ENCODE measurements around the gene ARHGEF1. TPM values are rescaled to one million over a fixed set of nuclear protein-coding genes. Genes with fewer than 3 reads are reported as not detected.

ARHGEF1 gene
- total and polyA plus RNA-seq, 4 experiments from 2014 or later = 140 to 992 (median 640) TPM

- no peaks in the 10 kb centered on the region for H3K27me3 ChIP-seq (ENCODE audit: insufficient read depth, low read length)
- H3K4me1 ChIP-seq (ENCODE audit: insufficient read depth, low read length) = no peaks in the 10 kb centered on the region
- DNase-seq = no peak
- Mint-ChIP-seq H3K27me3 (peaks cover 0 to 3% of the 10 kb centered on the region in 2 donors), H3K4me1 (no peaks in the 10 kb centered on the region), H3K4me3 (no peak overlapping the region), H3K9me3 (peaks cover 0 to 2% (median 0%) of the 10 kb centered on the region in 8 donors), H3K36me3 (no peaks in the 10 kb centered on the region), H3K27ac (no peak overlapping the region)
- no peaks in the 10 kb centered on the region for H3K9me3 ChIP-seq (ENCODE audit: control insufficient read depth in 1 of 2, low read length in 2 of 2)
- CTCF ChIA-PET (ENCODE audit: partially characterized antibody) = no interaction called here
- intact Hi-C loops (cut with micrococcal nuclease) = no loop called here
- H3K27ac ChIP-seq (ENCODE audit: low read depth, low read length) = no peak overlapping the region
- POLR2A ChIA-PET (ENCODE audit: partially characterized antibody) = no interaction called here
- H3K4me3 ChIP-seq (ENCODE audit: low read length in 2 of 2) = no peak overlapping the region
- no peaks in the 10 kb centered on the region for H3K36me3 ChIP-seq (ENCODE audit: insufficient read depth, low read length)
Observed at GRCh38 chr19:41847351-41848105, 35.5 kb upstream of the ARHGEF1 start.

- Histone ChIP-seq H3K9me3 (ENCODE audit: control insufficient read depth in 1 of 2, low read length in 2 of 2) (no peaks in the 10 kb centered on the region), H3K27me3 (ENCODE audit: insufficient read depth, low read length) (no peaks in the 10 kb centered on the region), H3K4me1 (ENCODE audit: insufficient read depth, low read length) (no peaks in the 10 kb centered on the region), H3K27ac (ENCODE audit: low read depth, low read length) (no peak overlapping the region), H3K36me3 (ENCODE audit: insufficient read depth, low read length) (no peaks in the 10 kb centered on the region), H3K4me3 (ENCODE audit: low read length in 2 of 2) (no peak overlapping the region)
- Mint-ChIP-seq H3K4me3 (no peak overlapping the region), H3K4me1 (no peaks in the 10 kb centered on the region), H3K36me3 (no peaks in the 10 kb centered on the region), H3K27ac (peak overlapping the region in 1 of 7 donors; percentile 40), H3K27me3 (peaks cover 0 to 4% of the 10 kb centered on the region in 2 donors), H3K9me3 (peaks cover 0 to 2% (median 0%) of the 10 kb centered on the region in 8 donors)
- no peak for DNase-seq
- CTCF ChIA-PET (ENCODE audit: partially characterized antibody) = no interaction called here
- intact Hi-C loops (cut with micrococcal nuclease) = no loop called here
- POLR2A ChIA-PET (ENCODE audit: partially characterized antibody) = interaction anchor here (1.6 kb wide), 1 partner anchor 24 kb away, joined by 3 read pairs; no protein-coding TSS in a partner anchor
Observed at GRCh38 chr19:41848666-41849065, 34.3 kb upstream of the ARHGEF1 start.

GRCh38 chr19:41849067-41849466 lies 33.9 kb upstream of the ARHGEF1 start:
- Histone ChIP-seq H3K27me3 (ENCODE audit: insufficient read depth, low read length) (no peaks in the 10 kb centered on the region), H3K4me3 (ENCODE audit: low read length in 2 of 2) (no peak overlapping the region), H3K36me3 (ENCODE audit: insufficient read depth, low read length) (no peaks in the 10 kb centered on the region), H3K4me1 (ENCODE audit: insufficient read depth, low read length) (no peaks in the 10 kb centered on the region), H3K9me3 (ENCODE audit: control insufficient read depth in 1 of 2, low read length in 2 of 2) (no peaks in the 10 kb centered on the region), H3K27ac (ENCODE audit: low read depth, low read length) (no peak overlapping the region)
- no peak for DNase-seq
- Mint-ChIP-seq H3K4me3 (no peak overlapping the region), H3K27me3 (peaks cover 0 to 4% of the 10 kb centered on the region in 2 donors), H3K36me3 (no peaks in the 10 kb centered on the region), H3K27ac (no peak overlapping the region), H3K9me3 (no peaks in the 10 kb centered on the region), H3K4me1 (no peaks in the 10 kb centered on the region)
- ChIA-PET POLR2A (ENCODE audit: partially characterized antibody) (interaction anchor here (1.0 to 1.6 kb wide), 2 partner anchors 18 to 24 kb away, joined by 3 read pairs; no protein-coding TSS in a partner anchor), CTCF (ENCODE audit: partially characterized antibody) (interaction anchor here (1.2 kb wide), 1 partner anchor 18 kb away, joined by 3 read pairs; no protein-coding TSS in a partner anchor)
- intact Hi-C loops (cut with micrococcal nuclease) = no loop called here

- H3K4me1 Mint-ChIP-seq = no peaks in the 10 kb centered on the region
- DNase-seq = no peak
- POLR2A ChIA-PET (ENCODE audit: partially characterized antibody) = interaction anchor here (1.6 kb wide), 1 partner anchor 22 kb away, joined by 3 read pairs; no protein-coding TSS in a partner anchor
- H3K4me1 ChIP-seq (ENCODE audit: insufficient read depth, low read length) = no peaks in the 10 kb centered on the region
- H3K9me3 ChIP-seq (ENCODE audit: control insufficient read depth in 1 of 2, low read length in 2 of 2) = no peaks in the 10 kb centered on the region
- H3K27ac ChIP-seq (ENCODE audit: low read depth, low read length) = no peak overlapping the region
- intact Hi-C loops (cut with micrococcal nuclease) = no loop called here
- no peaks in the 10 kb centered on the region for H3K36me3 Mint-ChIP-seq
- CTCF ChIA-PET (ENCODE audit: partially characterized antibody) = interaction anchor here (1.0 to 2.2 kb wide), 2 partner anchors 9 to 12 kb away, joined by 3 to 6 read pairs; no protein-coding TSS in a partner anchor
- H3K27me3 ChIP-seq (ENCODE audit: insufficient read depth, low read length) = no peaks in the 10 kb centered on the region
- H3K9me3 Mint-ChIP-seq = no peaks in the 10 kb centered on the region
- H3K36me3 ChIP-seq (ENCODE audit: insufficient read depth, low read length) = no peaks in the 10 kb centered on the region
- H3K27me3 Mint-ChIP-seq = peaks cover 0 to 7% of the 10 kb centered on the region in 2 donors
- no peak overlapping the region for H3K4me3 ChIP-seq (ENCODE audit: low read length in 2 of 2)
- no peak overlapping the region for H3K4me3 Mint-ChIP-seq
- H3K27ac Mint-ChIP-seq = no peak overlapping the region
Observed at GRCh38 chr19:41850381-41850780, 32.6 kb upstream of the ARHGEF1 start.

- H3K27ac Mint-ChIP-seq = no peak overlapping the region
- H3K9me3 ChIP-seq (ENCODE audit: control insufficient read depth in 1 of 2, low read length in 2 of 2) = no peaks in the 10 kb centered on the region
- H3K36me3 ChIP-seq (ENCODE audit: insufficient read depth, low read length) = no peaks in the 10 kb centered on the region
- ChIA-PET POLR2A (ENCODE audit: partially characterized antibody) (interaction anchor here (1.5 kb wide), 1 partner anchor 9 kb away, joined by 9 read pairs; the partner anchor contains the start of gene RPS19), CTCF (ENCODE audit: partially characterized antibody) (interaction anchor here (0.7 to 2.2 kb wide), 4 partner anchors 8 to 93 kb away, joined by 3 to 6 read pairs (median 3); partner anchors contain the start of gene RPS19)
- H3K4me3 ChIP-seq (ENCODE audit: low read length in 2 of 2) = no peak overlapping the region
- H3K4me1 ChIP-seq (ENCODE audit: insufficient read depth, low read length) = no peaks in the 10 kb centered on the region
- DNase-seq = no peak
- H3K4me1 Mint-ChIP-seq = no peaks in the 10 kb centered on the region
- no peaks in the 10 kb centered on the region for H3K27me3 ChIP-seq (ENCODE audit: insufficient read depth, low read length)
- no peak overlapping the region for H3K27ac ChIP-seq (ENCODE audit: low read depth, low read length)
- intact Hi-C loops (cut with micrococcal nuclease) = no loop called here
- no peaks in the 10 kb centered on the region for H3K36me3 Mint-ChIP-seq
- no peaks in the 10 kb centered on the region for H3K9me3 Mint-ChIP-seq
- peaks cover 0 to 5% of the 10 kb centered on the region in 2 donors for H3K27me3 Mint-ChIP-seq
- H3K4me3 Mint-ChIP-seq = no peak overlapping the region
Observed at GRCh38 chr19:41851456-41851855, 31.5 kb upstream of the ARHGEF1 start.

- Mint-ChIP-seq H3K4me3 (no peak overlapping the region), H3K9me3 (no peaks in the 10 kb centered on the region), H3K27me3 (peaks cover 0 to 5% of the 10 kb centered on the region in 2 donors), H3K27ac (no peak overlapping the region), H3K4me1 (no peaks in the 10 kb centered on the region), H3K36me3 (no peaks in the 10 kb centered on the region)
- no peaks in the 10 kb centered on the region for H3K4me1 ChIP-seq (ENCODE audit: insufficient read depth, low read length)
- no peaks in the 10 kb centered on the region for H3K9me3 ChIP-seq (ENCODE audit: control insufficient read depth in 1 of 2, low read length in 2 of 2)
- intact Hi-C loops (cut with micrococcal nuclease) = no loop called here
- POLR2A ChIA-PET (ENCODE audit: partially characterized antibody) = no interaction called here
- no peak for DNase-seq
- H3K36me3 ChIP-seq (ENCODE audit: insufficient read depth, low read length) = no peaks in the 10 kb centered on the region
- H3K27me3 ChIP-seq (ENCODE audit: insufficient read depth, low read length) = no peaks in the 10 kb centered on the region
- no peak overlapping the region for H3K27ac ChIP-seq (ENCODE audit: low read depth, low read length)
- CTCF ChIA-PET (ENCODE audit: partially characterized antibody) = interaction anchor here (1.6 kb wide), 1 partner anchor 17 kb away, joined by 4 read pairs; no protein-coding TSS in a partner anchor
- no peak overlapping the region for H3K4me3 ChIP-seq (ENCODE audit: low read length in 2 of 2)
Observed at GRCh38 chr19:41853344-41853743, 29.6 kb upstream of the ARHGEF1 start.

- no peaks in the 10 kb centered on the region for H3K9me3 Mint-ChIP-seq
- H3K4me3 Mint-ChIP-seq = no peak overlapping the region
- Histone ChIP-seq H3K27ac (ENCODE audit: low read depth, low read length) (no peak overlapping the region), H3K9me3 (ENCODE audit: control insufficient read depth in 1 of 2, low read length in 2 of 2) (no peaks in the 10 kb centered on the region), H3K36me3 (ENCODE audit: insufficient read depth, low read length) (no peaks in the 10 kb centered on the region), H3K4me1 (ENCODE audit: insufficient read depth, low read length) (peaks cover under 1% of the 10 kb centered on the region), H3K27me3 (ENCODE audit: insufficient read depth, low read length) (no peaks in the 10 kb centered on the region), H3K4me3 (ENCODE audit: low read length in 2 of 2) (no peak overlapping the region)
- no peaks in the 10 kb centered on the region for H3K4me1 Mint-ChIP-seq
- H3K27ac Mint-ChIP-seq = no peak overlapping the region
- peaks cover 0 to 5% of the 10 kb centered on the region in 2 donors for H3K27me3 Mint-ChIP-seq
- CTCF ChIA-PET (ENCODE audit: partially characterized antibody) = interaction anchor here (1.6 kb wide), 1 partner anchor 18 kb away, joined by 4 read pairs; no protein-coding TSS in a partner anchor
- H3K36me3 Mint-ChIP-seq = no peaks in the 10 kb centered on the region
- no peak for DNase-seq
- intact Hi-C loops (cut with micrococcal nuclease) = no loop called here
- POLR2A ChIA-PET (ENCODE audit: partially characterized antibody) = no interaction called here
Observed at GRCh38 chr19:41853768-41854167, 29.2 kb upstream of the ARHGEF1 start.
